ENCODE data around the gene CHST8. TPM values are rescaled to one million over a fixed set of nuclear protein-coding genes. Genes with fewer than 3 reads are reported as not detected.

Gene CHST8
- total RNA-seq, 1 donor from 2014 or later: 0.96 TPM

GRCh38 chr19:33810821-33811220, 189.1 kb downstream of the CHST8 start:
- no peak for DNase-seq (ENCODE audit: low read depth, low spot score)
- Mint-ChIP-seq H3K36me3 (ENCODE audit: low read depth) (peaks cover 26% of the 10 kb centered on the region), H3K27me3 (ENCODE audit: low read depth) (no peaks in the 10 kb centered on the region), H3K27ac (ENCODE audit: unreplicated experiment) (peak overlapping the region; percentile 6), H3K9me3 (no peaks in the 10 kb centered on the region), H3K4me1 (peaks cover 9% of the 10 kb centered on the region), H3K4me3 (no peak overlapping the region)
- no peak for TF ChIP-seq CTCF (conservative IDR thresholded peaks at IDR 0.05)

DNA sequence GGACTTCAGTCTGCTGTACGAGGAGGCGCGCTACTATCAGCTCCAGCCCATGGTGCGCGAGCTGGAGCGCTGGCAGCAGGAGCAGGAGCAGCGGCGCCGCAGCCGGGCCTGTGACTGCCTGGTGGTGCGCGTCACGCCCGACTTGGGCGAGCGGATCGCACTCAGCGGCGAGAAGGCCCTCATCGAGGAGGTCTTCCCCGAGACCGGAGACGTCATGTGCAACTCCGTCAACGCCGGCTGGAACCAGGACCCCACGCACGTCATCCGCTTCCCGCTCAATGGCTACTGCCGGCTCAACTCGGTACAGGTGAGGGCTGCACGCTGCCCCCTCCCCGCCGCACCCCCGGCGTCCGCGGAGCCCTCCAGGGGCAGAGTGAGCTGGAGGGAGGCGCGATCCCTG, 189.5 kb downstream of the CHST8 start:
- no peak for TF ChIP-seq CTCF (conservative IDR thresholded peaks at IDR 0.05)
- Mint-ChIP-seq H3K4me1 (peaks cover 9% of the 10 kb centered on the region), H3K4me3 (no peak overlapping the region), H3K36me3 (ENCODE audit: low read depth) (peaks cover 22% of the 10 kb centered on the region), H3K9me3 (no peaks in the 10 kb centered on the region), H3K27ac (ENCODE audit: unreplicated experiment) (no peak overlapping the region), H3K27me3 (ENCODE audit: low read depth) (no peaks in the 10 kb centered on the region)
- DNase-seq (ENCODE audit: low read depth, low spot score): no peak

DNA sequence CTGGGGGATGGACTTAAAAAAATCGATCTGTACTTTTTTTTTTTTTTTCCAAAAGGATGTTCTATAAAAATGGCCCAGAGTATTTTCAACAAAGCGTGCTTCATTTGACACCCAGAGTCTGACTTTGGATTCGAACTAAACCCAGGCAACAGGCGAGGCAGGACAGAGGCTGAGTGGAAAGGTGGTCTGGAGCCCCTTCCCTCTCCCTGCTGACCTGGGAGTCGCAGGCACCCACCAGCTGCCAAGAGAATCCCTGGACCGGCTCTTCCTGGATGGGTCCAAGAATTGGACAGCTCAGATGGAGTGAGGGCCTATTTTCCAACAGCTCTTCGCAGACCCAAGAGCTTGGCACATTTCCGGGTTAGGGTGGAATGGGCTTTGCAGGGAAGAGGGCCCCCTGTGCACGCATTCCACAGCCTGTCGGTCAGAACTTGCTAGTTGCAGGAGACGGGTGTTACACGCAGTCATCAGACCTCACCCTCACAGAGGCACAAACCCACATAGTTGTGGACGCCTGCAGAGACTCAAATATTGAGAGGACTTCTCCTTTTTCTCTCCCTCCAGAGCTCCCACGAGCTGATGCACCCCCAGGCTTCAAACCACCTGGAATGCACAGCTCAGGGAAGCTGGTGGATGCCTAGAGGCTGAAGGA, 190.1 kb downstream of the CHST8 start:
- Mint-ChIP-seq H3K4me3 (no peak overlapping the region), H3K27ac (ENCODE audit: unreplicated experiment) (no peak overlapping the region), H3K36me3 (ENCODE audit: low read depth) (peaks cover 20% of the 10 kb centered on the region), H3K4me1 (peaks cover 11% of the 10 kb centered on the region), H3K9me3 (no peaks in the 10 kb centered on the region), H3K27me3 (ENCODE audit: low read depth) (no peaks in the 10 kb centered on the region)
- DNase-seq (ENCODE audit: low read depth, low spot score): no peak
- no peak for TF ChIP-seq CTCF (conservative IDR thresholded peaks at IDR 0.05)

GRCh38 chr19:33812388-33813330, 190.9 kb downstream of the CHST8 start:
- Mint-ChIP-seq H3K27ac (ENCODE audit: unreplicated experiment) (no peak overlapping the region), H3K27me3 (ENCODE audit: low read depth) (peaks cover 5% of the 10 kb centered on the region), H3K4me3 (no peak overlapping the region), H3K9me3 (no peaks in the 10 kb centered on the region), H3K4me1 (peaks cover 15% of the 10 kb centered on the region), H3K36me3 (ENCODE audit: low read depth) (peaks cover 20% of the 10 kb centered on the region)
- no peak for DNase-seq (ENCODE audit: low read depth, low spot score)
- TF ChIP-seq CTCF (conservative IDR thresholded peaks at IDR 0.05): no peak

DNA sequence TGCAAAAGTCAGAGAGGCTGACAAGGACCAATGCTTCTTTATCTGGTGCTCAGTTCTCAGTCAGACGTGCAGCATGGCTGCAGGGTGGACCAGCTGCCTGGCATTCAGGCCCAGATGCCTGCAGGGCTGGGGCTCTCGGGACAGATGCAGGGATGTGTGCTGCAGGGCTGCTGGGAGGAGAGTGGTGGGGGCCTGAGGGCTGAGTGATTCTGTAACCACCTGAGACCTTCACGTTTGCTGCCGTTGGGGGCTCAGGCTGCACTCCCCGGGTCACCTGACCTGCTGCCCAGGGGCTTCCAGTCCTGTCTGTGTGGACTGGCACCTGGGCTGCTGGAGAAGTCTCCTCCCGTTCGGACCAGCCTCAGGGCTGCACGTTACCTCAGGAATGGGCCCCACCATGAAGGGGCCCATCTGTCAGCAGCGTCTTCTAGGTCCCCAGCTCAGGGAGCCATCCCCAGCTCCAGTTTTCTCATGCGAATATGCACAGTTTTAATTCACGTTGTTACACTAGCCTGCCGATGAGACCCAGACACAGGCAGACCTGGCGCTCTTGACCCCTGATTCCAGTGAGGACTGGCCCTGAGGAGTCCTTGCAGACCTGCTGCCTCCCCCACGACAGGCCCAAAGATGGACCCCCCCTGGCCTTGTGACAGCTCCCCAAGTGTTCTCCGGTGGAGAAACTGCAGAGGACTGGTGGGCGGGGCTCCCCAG, 191.8 kb downstream of the CHST8 start:
- Mint-ChIP-seq H3K9me3 (no peaks in the 10 kb centered on the region), H3K27ac (ENCODE audit: unreplicated experiment) (no peak overlapping the region), H3K4me1 (peaks cover 22% of the 10 kb centered on the region), H3K27me3 (ENCODE audit: low read depth) (peaks cover 10% of the 10 kb centered on the region), H3K4me3 (no peak overlapping the region), H3K36me3 (ENCODE audit: low read depth) (peaks cover 16% of the 10 kb centered on the region)
- no peak for DNase-seq (ENCODE audit: low read depth, low spot score)
- no peak for TF ChIP-seq CTCF (conservative IDR thresholded peaks at IDR 0.05)

All from neural crest cell (in vitro differentiated cells).